HepG2 (cell line): Measurements from ENCODE around the gene ATP13A3. TPM values are rescaled to one million over a fixed set of nuclear protein-coding genes. Genes with fewer than 3 reads are reported as not detected.

Experiments
- ATAC-seq: fragments of 200-7000 bp; cut with Tn5 transposase; 3 replicates; pipeline ENCODE4 v1.9.1; 2020; ENCODE audit warnings: mild to moderate bottlenecking, moderate library complexity
- BruUV-seq: library from RNA; stranded (reverse); fragments of 400-500 nt; replicated peaks from 2 replicates; lab custom pipeline; 2021; lab: Mats Ljungman, UMichigan
- CTCF ChIA-PET: fragments of 300-600 bp; formaldehyde crosslinking; extraction: SDS; loops from one replicate; lab custom pipeline; 2021; ENCODE audit warnings: low total read pairs, inconsistent platforms, low intra/inter-chr PET ratio; lab: Yijun Ruan, JAX
- POLR2A ChIA-PET: fragments of 350-600 bp; sonication (Branson Sonifier 250); formaldehyde crosslinking; loops from one replicate; lab custom pipeline; 2020; ENCODE audit warnings: antibody characterized with exemption, inconsistent platforms; lab: Yijun Ruan, JAX
- DNase-seq: peaks from one replicate; pipeline ENCODE4 v3.0.0-alpha.2; 2015; ENCODE audit warnings: low spot score
- FAIRE-seq: peaks from 3 replicates; lab custom pipeline; 2011; peaks lifted over from hg19 to GRCh38; lab: Jason Lieb, UNC
- H2AFZ ChIP-seq: one replicate; pipeline ENCODE4 v1.6.1; 2011; ENCODE audit warnings: low read length, inconsistent platforms
- H3K27ac ChIP-seq: fragments of 300-600 bp; 3 replicates; pipeline ENCODE4 v1.8.0; 2011; ENCODE audit warnings: mixed run types, mild to moderate bottlenecking, mixed read lengths, low read length, inconsistent platforms; ENCODE audit not compliant: insufficient read depth; ENCODE audit errors: extremely low read length
- H3K27me3 ChIP-seq, 2 experiments: fragments of 200-600 bp in 1 of 2; 2 replicates in 1 of 2; 3 replicates in 1 of 2; pipeline versions ENCODE4 v1.6.0 to v1.8.0; 2011; ENCODE audit warnings: low read length in 2 of 2, mild to moderate bottlenecking in 2 of 2, moderate library complexity in 2 of 2, inconsistent platforms in 1 of 2; ENCODE audit not compliant: insufficient read depth in 2 of 2, control insufficient read depth in 1 of 2
- H3K36me3 ChIP-seq, 2 experiments: fragments of 200-600 bp in 1 of 2; replicated peaks in 1 of 2; 2 replicates in 1 of 2; 3 replicates in 1 of 2; pipeline versions ENCODE4 v1.5.1 to v1.8.0; 2011; ENCODE audit warnings: low read length in 2 of 2, inconsistent platforms in 1 of 2; ENCODE audit not compliant: insufficient read depth in 2 of 2, control insufficient read depth in 1 of 2
- H3K4me1 ChIP-seq: 2 replicates; pipeline ENCODE4 v1.5.1; 2012; ENCODE audit warnings: low read length, inconsistent platforms; ENCODE audit not compliant: insufficient read depth
- H3K4me2 ChIP-seq: 2 replicates; pipeline ENCODE4 v1.6.0; 2011; ENCODE audit warnings: low read depth, low read length, inconsistent platforms
- H3K4me3 ChIP-seq, 3 experiments: fragments of 200-600 bp in 1 of 3; sonication (generic), shearing (Covaris generic) in 1 of 3; replicated peaks in 1 of 3; 2 replicates each; pipeline ENCODE4 v1.5.1; 2011 to 2016; ENCODE audit warnings: low read length in 3 of 3, inconsistent platforms in 2 of 3, low read depth in 2 of 3, mild to moderate bottlenecking in 2 of 3, control low read depth in 1 of 3, mixed read lengths in 1 of 3; ENCODE audit not compliant: insufficient read depth in 1 of 3
- H3K79me2 ChIP-seq: one replicate; pipeline ENCODE4 v1.6.1; 2011; ENCODE audit warnings: low read length, inconsistent platforms; ENCODE audit not compliant: insufficient read depth
- H3K9ac ChIP-seq: 2 replicates; pipeline ENCODE4 v1.6.0; 2011; ENCODE audit warnings: mild to moderate bottlenecking, low read depth, low read length, inconsistent platforms; ENCODE audit not compliant: insufficient read depth
- H3K9me3 ChIP-seq: 2 replicates; pipeline ENCODE4 v1.5.1; 2012; ENCODE audit warnings: mild to moderate bottlenecking, low read length
- H4K20me1 ChIP-seq: 2 replicates; pipeline ENCODE4 v1.6.0; 2011; ENCODE audit warnings: inconsistent platforms, mild to moderate bottlenecking, low read length, moderate library complexity; ENCODE audit not compliant: insufficient read depth
- AGO2 ChIP-seq: fragments of 200-400 bp; formaldehyde crosslinking; optimal IDR thresholded peaks from 2 replicates; pipeline ENCODE3; 2017; ENCODE audit warnings: mild to moderate bottlenecking, low read depth, low read length, moderate library complexity
- EEA1 ChIP-seq: sonication (generic); formaldehyde crosslinking; IDR thresholded peaks from 2 replicates; pipeline ENCODE4 v1.5.1; 2020; ENCODE audit warnings: mild to moderate bottlenecking, missing genetic modification reagents, borderline replicate concordance
- ESRRA ChIP-seq: sonication (generic); formaldehyde crosslinking; IDR thresholded peaks from 2 replicates; pipeline ENCODE4 v1.5.1; 2020; ENCODE audit warnings: mild to moderate bottlenecking, low read depth, missing genetic modification reagents
- IKZF1 ChIP-seq: fragments of 450-650 bp; IDR thresholded peaks from 2 replicates; pipeline ENCODE4 v1.7.1; 2016
- KMT2A ChIP-seq: sonication (generic); formaldehyde crosslinking; IDR thresholded peaks from 2 replicates; pipeline ENCODE4 v1.4.0; 2020; ENCODE audit warnings: missing genetic modification reagents
- MAF1 ChIP-seq: sonication (generic); formaldehyde crosslinking; IDR thresholded peaks from 2 replicates; pipeline ENCODE4 v1.5.0; 2020; ENCODE audit warnings: missing genetic modification reagents, borderline replicate concordance
- MEIS2 ChIP-seq: sonication (generic); formaldehyde crosslinking; IDR thresholded peaks from 2 replicates; pipeline ENCODE4 v1.9.0; 2021; ENCODE audit warnings: mild to moderate bottlenecking, missing genetic modification reagents
- MIXL1 ChIP-seq: IDR thresholded peaks from 2 replicates; pipeline ENCODE4 v1.6.1; 2016
- PCBP2 ChIP-seq: fragments of 200-400 bp; formaldehyde crosslinking; optimal IDR thresholded peaks from 2 replicates; pipeline ENCODE3; 2018; ENCODE audit warnings: low read length, low read depth; ENCODE audit not compliant: poor library complexity, severe bottlenecking
- POLR2AphosphoS2 ChIP-seq: IDR thresholded peaks from 2 replicates; pipeline ENCODE4 v1.6.1; 2011; ENCODE audit warnings: low read depth, low read length, improper control_type of control experiment
- PTBP1 ChIP-seq: fragments of 200-400 bp; formaldehyde crosslinking; IDR thresholded peaks from 2 replicates; pipeline ENCODE4 v1.6.1; 2018; ENCODE audit warnings: low read length, low read depth; ENCODE audit not compliant: poor library complexity, severe bottlenecking
- SIX1 ChIP-seq: sonication (generic); formaldehyde crosslinking; IDR thresholded peaks from 2 replicates; pipeline ENCODE4 v1.4.0; 2020; ENCODE audit warnings: missing genetic modification reagents, borderline replicate concordance
- SNAPC5 ChIP-seq: sonication (generic); formaldehyde crosslinking; IDR thresholded peaks from 2 replicates; pipeline ENCODE4 v1.8.1; 2023; ENCODE audit warnings: mild to moderate bottlenecking, missing genetic modification reagents, borderline replicate concordance
- ZBTB37 ChIP-seq: sonication (generic); formaldehyde crosslinking; IDR thresholded peaks from 2 replicates; pipeline ENCODE4 v1.4.0; 2020; ENCODE audit warnings: mild to moderate bottlenecking, missing genetic modification reagents
- ZFYVE20 ChIP-seq: sonication (generic); formaldehyde crosslinking; IDR thresholded peaks from 2 replicates; pipeline ENCODE4 v1.8.0; 2023; ENCODE audit warnings: low read depth, mild to moderate bottlenecking, moderate library complexity, missing genetic modification reagents, borderline replicate concordance
- ZNF576 ChIP-seq: sonication (generic); formaldehyde crosslinking; IDR thresholded peaks from 2 replicates; pipeline ENCODE4 v1.4.0; 2020; ENCODE audit warnings: mild to moderate bottlenecking, missing genetic modification reagents
- ZNF775 ChIP-seq: sonication (generic); formaldehyde crosslinking; IDR thresholded peaks from 2 replicates; pipeline ENCODE4 v1.4.0; 2020; ENCODE audit warnings: missing genetic modification reagents, mild to moderate bottlenecking, moderate library complexity, borderline replicate concordance
- WGBS: methylation state at CpG from one replicate; pipeline ENCODE4 v1.1.6; 2017; ENCODE audit warnings: low lambda C conversion rate; 5-methylcytosine and 5-hydroxymethylcytosine counted together
- in situ Hi-C: cut with HindIII; loops from 2 replicates; pipeline ENCODE4 v1.10.0; 2017; ENCODE audit warnings: low pct_unique_long_range_greater_than_20kb; ENCODE audit not compliant: extremely low pct_ligation_motif_present
- intact Hi-C: fragments of 100-400 bp; cut with micrococcal nuclease; formaldehyde crosslinking; loops from one replicate; pipeline ENCODE4 v1.10.0; 2022; ENCODE audit not compliant: unreplicated experiment
- polyA plus RNA-seq, 8 experiments: library from polyadenylated mRNA; depleted of rRNA in 3 of 8; stranded (reverse) in 7 of 8; unstranded in 1 of 8; fragments of >200 nt; fragmentation: Illumina TruSeq in 4 of 8; extraction: Trizol in 4 of 8; gene quantifications; 2 replicates each; pipeline versions ENCODE4 v1.2.1 to v1.2.3, GENCODE V29; 2011 to 2016; ENCODE audit warnings: low read depth in 4 of 8, missing spikeins in 1 of 8, mixed read lengths in 1 of 8; ENCODE audit not compliant: insufficient read depth in 1 of 8
- total RNA-seq, 5 experiments: library from RNA; depleted of rRNA; stranded (reverse); fragments of >200 nt; fragmentation: Illumina TruSeq; extraction: Trizol; gene quantifications; 2 replicates each; pipeline ENCODE4 v1.2.3, GENCODE V29; 2016; ENCODE audit warnings: low read depth in 1 of 5
- TF ChIP-seq, protein P1 (sequence below): IDR thresholded peaks from 2 replicates; pipeline ENCODE4 v1.6.1; 2016; ENCODE audit warnings: low read depth, borderline replicate concordance

ATP13A3 gene
- total and polyA plus RNA-seq, 2 of the 13 experiments (the other 11 are each of a cell fraction or from before 2014, with no cell fraction given): 44.9 to 80.8 TPM

DNA sequence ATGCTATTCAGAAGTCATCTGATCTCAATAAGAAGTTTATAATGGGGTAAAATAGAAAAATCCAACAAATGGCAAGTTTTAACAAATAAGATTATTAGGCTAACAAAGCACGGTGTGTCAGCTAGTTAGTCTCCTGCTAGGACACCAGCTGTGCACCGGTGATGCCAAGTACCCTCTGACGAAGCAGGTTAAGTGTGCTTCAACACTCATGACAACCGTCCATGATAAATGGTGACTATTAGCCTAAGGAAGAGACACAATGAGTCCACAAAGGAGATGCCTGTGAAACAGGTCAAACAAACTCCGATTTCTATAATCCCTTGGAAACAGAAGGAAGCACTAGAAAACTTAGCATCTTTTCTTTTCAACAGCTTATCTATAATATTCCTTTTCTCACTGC, 36.5 kb downstream of the ATP13A3 start:
- Histone ChIP-seq H3K4me3 (no peak overlapping the region), H3K9me3 (no peaks in the 10 kb centered on the region), H3K27me3 (no peaks in the 10 kb centered on the region), H3K9ac (no peak overlapping the region), H4K20me1 (peaks cover 3% of the 10 kb centered on the region; the same call in 1 of the 2 replicates), H3K36me3 (peaks cover 8 to 69% of the 10 kb centered on the region in 2 experiments; a peak in 4 of 5 replicates), H2AFZ (no peak overlapping the region), H3K79me2 (no peaks in the 10 kb centered on the region), H3K4me1 (peaks cover 24% of the 10 kb centered on the region), H3K4me2 (no peak overlapping the region), H3K27ac (no peak overlapping the region)
- FAIRE-seq: no peak
- ATAC-seq: no peak
- intact Hi-C loops (no loop called here), in situ Hi-C loops (no loop called here)
- WGBS: 92% methylated on average over 5 of the region's 5 CpGs
- no peak for DNase-seq
- BruUV-seq: no TSS peak
- ChIA-PET POLR2A (no interaction called here), CTCF (no interaction called here)
- TF ChIP-seq ESRRA (CRISPR knock-in tag) (no peak), ZFYVE20 (CRISPR knock-in tag) (no peak), IKZF1 (no peak), SNAPC5 (CRISPR knock-in tag) (no peak), PCBP2 (no peak), AGO2 (no peak), MAF1 (no peak), KMT2A (CRISPR knock-in tag) (no peak), POLR2AphosphoS2 (no peak), SIX1 (CRISPR knock-in tag) (no peak), ZNF576 (CRISPR knock-in tag) (no peak), ZBTB37 (CRISPR knock-in tag) (no peak), MIXL1 (no peak), EEA1 (no peak), MEIS2 (CRISPR knock-in tag) (no peak), ZNF775 (CRISPR knock-in tag) (no peak), PTBP1 (no peak)
- TF ChIP-seq, protein P1, sequence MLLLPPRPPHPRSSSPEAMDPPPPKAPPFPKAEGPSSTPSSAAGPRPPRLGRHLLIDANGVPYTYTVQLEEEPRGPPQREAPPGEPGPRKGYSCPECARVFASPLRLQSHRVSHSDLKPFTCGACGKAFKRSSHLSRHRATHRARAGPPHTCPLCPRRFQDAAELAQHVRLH: no peak
